H9 (cell line): Measurements from ENCODE around the gene SCD5. TPM values are rescaled to one million over a fixed set of nuclear protein-coding genes. Genes with fewer than 3 reads are reported as not detected.

ENCODE experiments used
- DNase-seq: peaks from one replicate; pipeline ENCODE4 v3.0.0-alpha.2; 2017
- H2AFZ ChIP-seq: one replicate; pipeline ENCODE4 v1.6.1; 2013; ENCODE audit warnings: mild to moderate bottlenecking, low read length, control low read depth, moderate library complexity
- H2AK5ac ChIP-seq: 2 replicates; pipeline ENCODE4 v1.6.1; 2013; ENCODE audit warnings: low read length, control low read depth, mixed read lengths; ENCODE audit not compliant: insufficient read length
- H2BK120ac ChIP-seq: one replicate; pipeline ENCODE4 v1.6.1; 2013; ENCODE audit warnings: low read depth, mild to moderate bottlenecking, low read length, control low read depth, inconsistent platforms; ENCODE audit not compliant: poor library complexity, severe bottlenecking
- H2BK12ac ChIP-seq: 2 replicates; pipeline ENCODE4 v1.6.1; 2013; ENCODE audit warnings: low read length, control low read depth, mixed read lengths, low read depth; ENCODE audit not compliant: insufficient read length
- H2BK15ac ChIP-seq: 2 replicates; pipeline ENCODE4 v1.6.1; 2013; ENCODE audit warnings: low read depth, low read length, control low read depth
- H2BK20ac ChIP-seq: one replicate; pipeline ENCODE4 v1.6.1; 2013; ENCODE audit warnings: low read depth, mild to moderate bottlenecking, low read length, control low read depth, inconsistent platforms; ENCODE audit not compliant: poor library complexity, severe bottlenecking
- H2BK5ac ChIP-seq: 2 replicates; pipeline ENCODE4 v1.6.1; 2013; ENCODE audit warnings: low read length, control low read depth, mixed read lengths; ENCODE audit not compliant: insufficient read length
- H3K14ac ChIP-seq: 2 replicates; pipeline ENCODE4 v1.6.1; 2013; ENCODE audit warnings: low read length, control low read depth; ENCODE audit not compliant: insufficient read depth
- H3K18ac ChIP-seq: 2 replicates; pipeline ENCODE4 v1.6.1; 2013; ENCODE audit warnings: low read depth, mild to moderate bottlenecking, mixed read lengths, low read length, control low read depth; ENCODE audit not compliant: insufficient read length
- H3K23ac ChIP-seq: 2 replicates; pipeline ENCODE4 v1.6.1; 2013; ENCODE audit warnings: low read length, control low read depth, mixed read lengths, low read depth; ENCODE audit not compliant: insufficient read length
- H3K23me2 ChIP-seq: 2 replicates; pipeline ENCODE4 v1.6.1; 2013; ENCODE audit warnings: low read depth, mild to moderate bottlenecking, mixed read lengths, low read length, control low read depth; ENCODE audit not compliant: insufficient read length, poor library complexity, severe bottlenecking
- H3K27ac ChIP-seq: 2 replicates; pipeline ENCODE4 v1.5.1; 2013; ENCODE audit warnings: low read length, control low read depth, mixed read lengths, low read depth; ENCODE audit not compliant: insufficient read length
- H3K27me3 ChIP-seq: 2 replicates; pipeline ENCODE4 v1.6.1; 2013; ENCODE audit warnings: low read length, control low read depth, inconsistent platforms; ENCODE audit not compliant: insufficient read depth
- H3K4ac ChIP-seq: 2 replicates; pipeline ENCODE4 v1.6.1; 2013; ENCODE audit warnings: low read depth, mild to moderate bottlenecking, control low read depth, inconsistent platforms, low read length, moderate library complexity
- H3K4me1 ChIP-seq: 2 replicates; pipeline ENCODE4 v1.6.1; 2013; ENCODE audit warnings: low read length, control low read depth, inconsistent platforms; ENCODE audit not compliant: insufficient read depth
- H3K4me2 ChIP-seq: 2 replicates; pipeline ENCODE4 v1.6.1; 2013; ENCODE audit warnings: low read length, control low read depth, mixed read lengths; ENCODE audit not compliant: insufficient read length, insufficient read depth
- H3K56ac ChIP-seq: 2 replicates; pipeline ENCODE4 v1.6.1; 2013; ENCODE audit warnings: low read depth, mild to moderate bottlenecking, mixed read lengths, low read length, control low read depth; ENCODE audit not compliant: insufficient read length
- H3K79me1 ChIP-seq: 2 replicates; pipeline ENCODE4 v1.6.1; 2013; ENCODE audit warnings: low read depth, mild to moderate bottlenecking, moderate library complexity, low read length, control low read depth, inconsistent platforms; ENCODE audit not compliant: insufficient read depth, poor library complexity, severe bottlenecking
- H3K79me2 ChIP-seq: 2 replicates; pipeline ENCODE4 v1.6.1; 2013; ENCODE audit warnings: low read length, control low read depth, inconsistent platforms; ENCODE audit not compliant: insufficient read depth
- H3K9ac ChIP-seq: 2 replicates; pipeline ENCODE4 v1.6.1; 2013; ENCODE audit warnings: low read length, control low read depth, mixed read lengths; ENCODE audit not compliant: insufficient read length; ENCODE audit errors: extremely low read depth
- H3K9me3 ChIP-seq: one replicate; pipeline ENCODE4 v1.6.1; 2013; ENCODE audit warnings: low read depth, low read length, inconsistent platforms; ENCODE audit not compliant: control insufficient read depth
- H3T11ph ChIP-seq: one replicate; pipeline ENCODE4 v1.6.1; 2013; ENCODE audit warnings: mild to moderate bottlenecking, low read length, control low read depth, inconsistent platforms
- H4K20me1 ChIP-seq: one replicate; pipeline ENCODE4 v1.6.1; 2013; ENCODE audit not compliant: control insufficient read depth, insufficient read length, insufficient read depth
- H4K5ac ChIP-seq: 2 replicates; pipeline ENCODE4 v1.6.1; 2013; ENCODE audit warnings: low read depth, mild to moderate bottlenecking, mixed read lengths, low read length, control low read depth; ENCODE audit not compliant: insufficient read length
- H4K8ac ChIP-seq: replicated peaks from 2 replicates; pipeline ENCODE4 v1.6.1; 2013; ENCODE audit warnings: low read length, control low read depth, mixed read lengths, low read depth; ENCODE audit not compliant: insufficient read length
- H4K91ac ChIP-seq: 2 replicates; pipeline ENCODE4 v1.6.1; 2013; ENCODE audit warnings: low read depth, mild to moderate bottlenecking, moderate library complexity, mixed read lengths, low read length, control low read depth; ENCODE audit not compliant: insufficient read length
- H3K27ac Mint-ChIP-seq, 3 experiments: 2 replicates in 2 of 3; 3 replicates in 1 of 3; pipeline ENCODE4 v1.8.0; 2020 to 2021; ENCODE audit warnings: mixed read lengths in 3 of 3, mild to moderate bottlenecking in 1 of 3, moderate library complexity in 1 of 3
- H3K27me3 Mint-ChIP-seq: 2 replicates; pipeline ENCODE4 v1.8.0; 2021; ENCODE audit warnings: low read depth, mild to moderate bottlenecking, moderate library complexity, mixed read lengths
- H3K36me3 Mint-ChIP-seq, 3 experiments: 2 replicates in 2 of 3; 3 replicates in 1 of 3; pipeline ENCODE4 v1.8.0; 2020 to 2021; ENCODE audit warnings: low read depth in 3 of 3, mixed read lengths in 3 of 3; ENCODE audit not compliant: insufficient read depth in 1 of 3
- H3K4me1 Mint-ChIP-seq, 2 experiments: 2 replicates each; pipeline ENCODE4 v1.8.0; 2020; ENCODE audit warnings: mixed read lengths in 2 of 2
- H3K4me3 Mint-ChIP-seq, 2 experiments: 2 replicates in 1 of 2; 3 replicates in 1 of 2; pipeline ENCODE4 v1.8.0; 2020 to 2021; ENCODE audit warnings: mild to moderate bottlenecking in 2 of 2, mixed read lengths in 2 of 2, moderate library complexity in 1 of 2
- H3K9me3 Mint-ChIP-seq, 2 experiments: 2 replicates in 1 of 2; 3 replicates in 1 of 2; pipeline ENCODE4 v1.8.0; 2020; ENCODE audit warnings: mild to moderate bottlenecking in 2 of 2, mixed read lengths in 2 of 2, moderate library complexity in 1 of 2
- WGBS: extraction: QIAGEN DNeasy Blood & Tissue Kit; methylation state at CpG from one replicate; pipeline ENCODE4 v1.1.7; 2013; ENCODE audit warnings: missing lambda C conversion rate, low lambda C conversion rate, mixed read lengths; ENCODE audit not compliant: insufficient read length; ENCODE audit errors: extremely low coverage; 5-methylcytosine and 5-hydroxymethylcytosine counted together
- total RNA-seq: library from RNA; stranded (reverse); gene quantifications from 2 replicates; pipeline ENCODE4 v1.2.1, GENCODE V29; 2021
- TF ChIP-seq, protein P1 (sequence below): fragments of 200-600 bp; sonication (generic); conservative IDR thresholded peaks from 3 replicates; pipeline ENCODE4 v1.8.0; 2021; ENCODE audit warnings: antibody characterized with exemption, mild to moderate bottlenecking

The SCD5 gene
- total RNA-seq, 1 experiment from 2014 or later, result 0.68 TPM

DNA sequence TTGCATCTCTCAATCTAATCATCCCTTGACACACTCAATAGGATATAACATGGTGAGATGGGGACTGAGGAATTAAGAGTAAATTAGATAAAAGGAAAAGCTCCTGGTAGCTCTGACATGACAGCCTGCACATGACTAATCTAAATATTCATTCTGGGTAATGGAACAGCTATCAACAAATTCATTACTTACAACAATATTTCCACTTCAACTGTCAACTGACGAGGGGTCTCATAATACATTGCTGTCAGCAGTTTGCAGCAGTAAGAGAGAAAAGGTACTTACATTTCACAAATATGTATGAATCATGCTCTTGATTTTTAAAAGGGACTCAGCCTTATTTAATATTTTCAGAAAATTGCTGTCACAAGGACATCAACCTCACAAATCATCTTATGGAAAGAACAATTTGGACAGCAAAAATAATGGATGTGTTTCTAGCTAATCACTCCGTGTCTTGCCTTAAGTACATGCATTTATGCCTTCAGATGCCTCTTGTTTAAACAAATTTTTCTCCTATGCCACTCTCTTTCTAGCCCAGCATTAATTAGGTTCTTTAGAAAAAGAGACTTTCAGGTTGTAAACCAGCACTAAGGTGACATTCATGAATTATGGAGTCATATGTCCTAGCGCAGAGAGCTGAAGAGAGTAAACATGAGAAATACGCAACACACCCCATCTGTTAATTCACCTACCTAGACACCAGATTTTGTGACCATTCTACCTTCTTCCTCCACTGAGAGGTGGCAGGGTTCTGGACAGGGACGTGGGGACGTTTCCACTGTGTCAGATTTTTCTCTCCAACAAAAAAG is 137.2 kb downstream of the SCD5 start:
- no peak for DNase-seq
- no peaks in the 10 kb centered on the region for H3K79me2 ChIP-seq
- no peak overlapping the region for H2BK120ac ChIP-seq
- no peak overlapping the region for H3K56ac ChIP-seq
- no peaks in the 10 kb centered on the region for H3K23me2 ChIP-seq
- H3K4me2 ChIP-seq, result no peak overlapping the region
- Mint-ChIP-seq H3K27me3 (peaks cover 17% of the 10 kb centered on the region), H3K9me3 (no peaks in the 10 kb centered on the region; a peak in 1 of 5 replicates), H3K4me3 (no peak overlapping the region), H3K36me3 (no peaks in the 10 kb centered on the region), H3K27ac (no peak overlapping the region), H3K4me1 (peaks cover 11% of the 10 kb centered on the region in 2 experiments)
- H3K23ac ChIP-seq, result no peak overlapping the region
- no peak overlapping the region for H2BK12ac ChIP-seq
- no peak overlapping the region for H3K9ac ChIP-seq
- H3K4me1 ChIP-seq, result no peaks in the 10 kb centered on the region
- no peak overlapping the region for H2AK5ac ChIP-seq
- no peak overlapping the region for H2AFZ ChIP-seq
- H3K27ac ChIP-seq, result no peak overlapping the region
- H3K4ac ChIP-seq, result no peak overlapping the region
- no peak overlapping the region for H4K8ac ChIP-seq
- no peak overlapping the region for H3K18ac ChIP-seq
- H4K91ac ChIP-seq, result no peak overlapping the region
- WGBS, result no CpG with 5 or more reads among the region's 6 CpGs
- no peaks in the 10 kb centered on the region for H3K79me1 ChIP-seq
- no peak overlapping the region for H2BK15ac ChIP-seq
- H4K20me1 ChIP-seq, result no peaks in the 10 kb centered on the region
- TF ChIP-seq, protein P1, sequence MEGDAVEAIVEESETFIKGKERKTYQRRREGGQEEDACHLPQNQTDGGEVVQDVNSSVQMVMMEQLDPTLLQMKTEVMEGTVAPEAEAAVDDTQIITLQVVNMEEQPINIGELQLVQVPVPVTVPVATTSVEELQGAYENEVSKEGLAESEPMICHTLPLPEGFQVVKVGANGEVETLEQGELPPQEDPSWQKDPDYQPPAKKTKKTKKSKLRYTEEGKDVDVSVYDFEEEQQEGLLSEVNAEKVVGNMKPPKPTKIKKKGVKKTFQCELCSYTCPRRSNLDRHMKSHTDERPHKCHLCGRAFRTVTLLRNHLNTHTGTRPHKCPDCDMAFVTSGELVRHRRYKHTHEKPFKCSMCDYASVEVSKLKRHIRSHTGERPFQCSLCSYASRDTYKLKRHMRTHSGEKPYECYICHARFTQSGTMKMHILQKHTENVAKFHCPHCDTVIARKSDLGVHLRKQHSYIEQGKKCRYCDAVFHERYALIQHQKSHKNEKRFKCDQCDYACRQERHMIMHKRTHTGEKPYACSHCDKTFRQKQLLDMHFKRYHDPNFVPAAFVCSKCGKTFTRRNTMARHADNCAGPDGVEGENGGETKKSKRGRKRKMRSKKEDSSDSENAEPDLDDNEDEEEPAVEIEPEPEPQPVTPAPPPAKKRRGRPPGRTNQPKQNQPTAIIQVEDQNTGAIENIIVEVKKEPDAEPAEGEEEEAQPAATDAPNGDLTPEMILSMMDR, result no peak
- no peaks in the 10 kb centered on the region for H3K9me3 ChIP-seq
- no peak overlapping the region for H3K14ac ChIP-seq
- H2BK5ac ChIP-seq, result no peak overlapping the region
- no peak overlapping the region for H2BK20ac ChIP-seq
- no peak overlapping the region for H4K5ac ChIP-seq
- H3K27me3 ChIP-seq, result no peaks in the 10 kb centered on the region
- H3T11ph ChIP-seq, result no peak overlapping the region
